HCT116 (cell line): ENCODE results near the gene CD2BP2. TPM values are rescaled to one million over a fixed set of nuclear protein-coding genes. Genes with fewer than 3 reads are reported as not detected.

Experiments
- ATAC-seq: fragments of 200-7000 bp; cut with Tn5 transposase; 2 replicates; pipeline ENCODE4 v1.9.1; 2020; ENCODE audit warnings: mild to moderate bottlenecking, moderate library complexity
- BruUV-seq: library from RNA; stranded (reverse); fragments of 400-500 nt; replicated peaks from 2 replicates; lab custom pipeline; 2021; lab: Mats Ljungman, UMichigan
- CTCF ChIA-PET: fragments of 300-600 bp; sonication (Branson Sonifier 250); formaldehyde crosslinking; loops from one replicate; lab custom pipeline; 2021; ENCODE audit warnings: antibody characterized with exemption; lab: Charles Lee
- POLR2A ChIA-PET: fragments of 300-600, 350-600 bp; sonication (Branson Sonifier 250); formaldehyde crosslinking; loops from one replicate; lab custom pipeline; 2021; ENCODE audit warnings: antibody characterized with exemption; lab: Charles Lee
- RAD21 ChIA-PET, 2 experiments: fragments of 300-600 bp; sonication (Branson Sonifier 250); formaldehyde crosslinking; loops; one replicate each; lab custom pipeline; 2023; ENCODE audit warnings: low total read pairs in 2 of 2; ENCODE audit not compliant: uncharacterized antibody in 2 of 2, unreplicated experiment in 2 of 2, low non-redundant PET in 1 of 2; lab: Charles Lee
- DNase-seq: peaks from one replicate; pipeline ENCODE4 v3.0.0-alpha.2; 2010; ENCODE audit warnings: low read depth, low spot score
- H2AFZ ChIP-seq: fragments of 200-600 bp; shearing (Covaris generic), sonication (generic); 2 replicates; pipeline ENCODE4 v1.6.1; 2017; ENCODE audit warnings: low read depth, mixed run types, mixed read lengths, antibody characterized with exemption, low read length; ENCODE audit not compliant: poor library complexity, severe bottlenecking
- H3K27ac ChIP-seq: 2 replicates; pipeline ENCODE4 v1.5.1; 2012; ENCODE audit warnings: low read depth, low read length
- H3K27me3 ChIP-seq: fragments of 200-600 bp; sonication (generic); 2 replicates; pipeline ENCODE4 v1.6.1; 2016; ENCODE audit warnings: mixed run types, low read length, mixed read lengths; ENCODE audit not compliant: insufficient read depth
- H3K36me3 ChIP-seq, 2 experiments: fragments of 200-500 bp in 1 of 2; fragments of 200-600 bp in 1 of 2; sonication (Bioruptor generic) in 1 of 2; sonication (generic) in 1 of 2; 2 replicates each; pipeline versions ENCODE4 v1.5.1 to v1.6.1; 2014 to 2016; ENCODE audit warnings: low read length in 2 of 2, inconsistent platforms in 1 of 2, mixed read lengths in 1 of 2, mixed run types in 1 of 2; ENCODE audit not compliant: insufficient read depth in 2 of 2, control insufficient read depth in 1 of 2
- H3K4me1 ChIP-seq, 2 experiments: fragments of 200-600 bp in 1 of 2; sonication (generic) in 1 of 2; 2 replicates each; pipeline versions ENCODE4 v1.5.1 to v1.6.1; 2012 to 2017; ENCODE audit warnings: low read length in 2 of 2, inconsistent platforms in 1 of 2, mild to moderate bottlenecking in 1 of 2, mixed read lengths in 1 of 2, mixed run types in 1 of 2, moderate library complexity in 1 of 2; ENCODE audit not compliant: insufficient read depth in 2 of 2, control insufficient read depth in 1 of 2
- H3K4me2 ChIP-seq: fragments of 200-600 bp; sonication (generic); 2 replicates; pipeline ENCODE4 v1.6.1; 2017; ENCODE audit warnings: mixed run types, low read length, mixed read lengths
- H3K4me3 ChIP-seq, 2 experiments: fragments of 200-600 bp in 1 of 2; sonication (generic) in 1 of 2; replicated peaks in 1 of 2; 2 replicates each; pipeline ENCODE4 v1.5.1; 2011 to 2016; ENCODE audit warnings: low read length in 2 of 2, control low read depth in 1 of 2, low read depth in 1 of 2, mild to moderate bottlenecking in 1 of 2, mixed read lengths in 1 of 2, mixed run types in 1 of 2
- H3K79me2 ChIP-seq: fragments of 200-600 bp; sonication (generic); 2 replicates; pipeline ENCODE4 v1.6.1; 2017; ENCODE audit warnings: mild to moderate bottlenecking, mixed run types, low read length, moderate library complexity, mixed read lengths; ENCODE audit not compliant: insufficient read depth
- H3K9ac ChIP-seq: fragments of 200-600 bp; sonication (generic); 2 replicates; pipeline ENCODE4 v1.6.1; 2016; ENCODE audit warnings: low read length, mixed read lengths
- H3K9me2 ChIP-seq: fragments of 200-600 bp; sonication (generic), shearing (Covaris generic); 2 replicates; pipeline ENCODE4 v1.6.1; 2017; ENCODE audit warnings: mixed run types, mild to moderate bottlenecking, moderate library complexity; ENCODE audit not compliant: insufficient read depth
- H3K9me3 ChIP-seq, 2 experiments: fragments of 200-500 bp in 1 of 2; fragments of 200-600 bp in 1 of 2; sonication (Bioruptor generic) in 1 of 2; sonication (generic) in 1 of 2; 2 replicates each; pipeline ENCODE4 v1.6.1; 2014 to 2017; ENCODE audit warnings: low read length in 2 of 2, mixed read lengths in 2 of 2, inconsistent platforms in 1 of 2, low read depth in 1 of 2, mild to moderate bottlenecking in 1 of 2, mixed run types in 1 of 2, moderate library complexity in 1 of 2; ENCODE audit not compliant: control insufficient read depth in 1 of 2, insufficient read depth in 1 of 2
- H4K20me1 ChIP-seq: fragments of 200-600 bp; sonication (generic), shearing (Covaris generic); 2 replicates; pipeline ENCODE4 v1.6.1; 2017; ENCODE audit warnings: mixed run types, mild to moderate bottlenecking, moderate library complexity; ENCODE audit not compliant: insufficient read depth
- CBX3 ChIP-seq: IDR thresholded peaks from 2 replicates; pipeline ENCODE4 v1.6.1; 2012; ENCODE audit warnings: low read depth
- CTCF ChIP-seq, 3 experiments: fragments of 200-600 bp in 1 of 3; sonication (generic) in 1 of 3; IDR thresholded peaks in 2 of 3; conservative IDR thresholded peaks in 1 of 3; 2 replicates each; pipeline ENCODE4 v1.5.1; 2012 to 2017; ENCODE audit warnings: low read depth in 2 of 3, low read length in 2 of 3, antibody characterized with exemption in 1 of 3, borderline replicate concordance in 1 of 3, control low read depth in 1 of 3, mild to moderate bottlenecking in 1 of 3, mixed read lengths in 1 of 3, mixed run types in 1 of 3, moderate library complexity in 1 of 3; ENCODE audit not compliant: insufficient read depth in 1 of 3
- EGR1 ChIP-seq: IDR thresholded peaks from 2 replicates; pipeline ENCODE4 v1.6.1; 2012; ENCODE audit warnings: low read depth
- EZH2 ChIP-seq: fragments of 200-600 bp; sonication (generic); IDR thresholded peaks from 2 replicates; pipeline ENCODE4 v1.6.1; 2017; ENCODE audit warnings: antibody characterized with exemption, mixed run types
- EZH2phosphoT487 ChIP-seq: fragments of 200-600 bp; IDR thresholded peaks from 2 replicates; pipeline ENCODE4 v1.6.1; 2018; ENCODE audit warnings: antibody characterized with exemption, borderline replicate concordance
- JUND ChIP-seq: IDR thresholded peaks from 2 replicates; pipeline ENCODE4 v1.6.1; 2012
- MAX ChIP-seq: IDR thresholded peaks from 2 replicates; pipeline ENCODE4 v1.6.1; 2012
- POLR2A ChIP-seq: IDR thresholded peaks from 2 replicates; pipeline ENCODE4 v1.7.0; 2011; ENCODE audit warnings: borderline replicate concordance; ENCODE audit not compliant: insufficient read depth, insufficient read length; ENCODE audit errors: extremely low read depth
- SRF ChIP-seq: IDR thresholded peaks from 2 replicates; pipeline ENCODE4 v1.6.1; 2012; ENCODE audit warnings: low read depth
- ZNF274 ChIP-seq: fragments of 200-500 bp; sonication (Bioruptor generic); IDR thresholded peaks from 2 replicates; pipeline ENCODE4 v1.6.1; 2014; ENCODE audit warnings: mild to moderate bottlenecking, low read depth, low read length, inconsistent platforms
- intact Hi-C: fragments of 100-400 bp; cut with micrococcal nuclease; formaldehyde crosslinking; loops from 2 replicates; pipeline ENCODE4 v1.10.0; 2022
- total RNA-seq: library from RNA; stranded (reverse); gene quantifications from one replicate; pipeline ENCODE4 v1.2.1, GENCODE V29; 2021; ENCODE audit not compliant: unreplicated experiment

The CD2BP2 gene
- total RNA-seq, 1 experiment from 2014 or later = 51.8 TPM

GRCh38 chr16:30367349-30368009 lies 12.4 kb upstream of the CD2BP2 start:
- Histone ChIP-seq H3K27ac (no peak overlapping the region), H3K4me2 (0 out of 2 replicates have a peak overlapping the region, but pooled peaks have one; percentile 92), H3K9me3 (no peaks in the 10 kb centered on the region), H4K20me1 (no peaks in the 10 kb centered on the region), H3K27me3 (no peaks in the 10 kb centered on the region), H3K36me3 (peaks cover 14 to 18% of the 10 kb centered on the region in 2 experiments), H3K79me2 (peaks cover 71% of the 10 kb centered on the region), H3K9ac (peak overlapping the region; percentile 82; the same call in 1 of the 2 replicates), H3K9me2 (no peaks in the 10 kb centered on the region), H3K4me1 (peaks cover 18 to 30% of the 10 kb centered on the region in 2 experiments), H3K4me3 (no peak overlapping the region), H2AFZ (no peak overlapping the region)
- intact Hi-C loops = no loop called here
- ChIA-PET CTCF (no interaction called here), POLR2A (no interaction called here), RAD21 (no interaction called here)
- DNase-seq = no peak
- no TSS peak for BruUV-seq
- no peak for ATAC-seq
- TF ChIP-seq EGR1 (no peak), EZH2phosphoT487 (no peak), ZNF274 (no peak), POLR2A (no peak), JUND (no peak), CTCF (IDR thresholded peaks at IDR 0.05 in 2 of 3, conservative IDR thresholded peaks at IDR 0.05 in 1 of 3; ENCODE audit: borderline replicate concordance in 1 of 3, insufficient read depth in 1 of 3, low read depth in 2 of 3, low read length in 2 of 3) (no peak), CBX3 (no peak), SRF (no peak), MAX (no peak), EZH2 (no peak)
